ENCODE data around the gene IL25. TPM values are rescaled to one million over a fixed set of nuclear protein-coding genes. Genes with fewer than 3 reads are reported as not detected.
A peak's percentile ranks its signal among the peaks of the same experiment; 100 is the strongest.

IL25 gene
- total RNA-seq, 6 donors from 2014 or later = not detected

GRCh38 chr14:23349156-23349845 is 23.3 kb upstream of the IL25 start:
- ATAC-seq (ENCODE audit: low FRiP score in 2 of 2) (no peak), DNase-seq (no peak)
- H3K9me3 ChIP-seq = no peaks in the 10 kb centered on the region
- peaks cover 0 to 12% (median 1%) of the 10 kb centered on the region in 4 donors for H3K27me3 ChIP-seq
- no peak for TF ChIP-seq EP300 (IDR thresholded peaks at IDR 0.05)
- TF ChIP-seq POLR2AphosphoS5 (IDR thresholded peaks at IDR 0.05) = no peak
- TF ChIP-seq, protein P1, sequence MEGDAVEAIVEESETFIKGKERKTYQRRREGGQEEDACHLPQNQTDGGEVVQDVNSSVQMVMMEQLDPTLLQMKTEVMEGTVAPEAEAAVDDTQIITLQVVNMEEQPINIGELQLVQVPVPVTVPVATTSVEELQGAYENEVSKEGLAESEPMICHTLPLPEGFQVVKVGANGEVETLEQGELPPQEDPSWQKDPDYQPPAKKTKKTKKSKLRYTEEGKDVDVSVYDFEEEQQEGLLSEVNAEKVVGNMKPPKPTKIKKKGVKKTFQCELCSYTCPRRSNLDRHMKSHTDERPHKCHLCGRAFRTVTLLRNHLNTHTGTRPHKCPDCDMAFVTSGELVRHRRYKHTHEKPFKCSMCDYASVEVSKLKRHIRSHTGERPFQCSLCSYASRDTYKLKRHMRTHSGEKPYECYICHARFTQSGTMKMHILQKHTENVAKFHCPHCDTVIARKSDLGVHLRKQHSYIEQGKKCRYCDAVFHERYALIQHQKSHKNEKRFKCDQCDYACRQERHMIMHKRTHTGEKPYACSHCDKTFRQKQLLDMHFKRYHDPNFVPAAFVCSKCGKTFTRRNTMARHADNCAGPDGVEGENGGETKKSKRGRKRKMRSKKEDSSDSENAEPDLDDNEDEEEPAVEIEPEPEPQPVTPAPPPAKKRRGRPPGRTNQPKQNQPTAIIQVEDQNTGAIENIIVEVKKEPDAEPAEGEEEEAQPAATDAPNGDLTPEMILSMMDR (IDR thresholded peaks at IDR 0.05) = no peak
- no peak for TF ChIP-seq POLR2A (IDR thresholded peaks at IDR 0.05)
- peaks cover 6 to 22% (median 17%) of the 10 kb centered on the region in 4 donors for H3K4me1 ChIP-seq
- no peak overlapping the region for H3K4me3 ChIP-seq
- WGBS, 2 donors = 93 to 94% methylated on average over 8 of the region's 8 CpGs
- peaks cover 0 to 6% (median 0%) of the 10 kb centered on the region in 4 donors for H3K36me3 ChIP-seq
- no peak overlapping the region for H3K27ac ChIP-seq

GRCh38 chr14:23351681-23352505 is 20.7 kb upstream of the IL25 start:
- Histone ChIP-seq H3K27ac (peak overlapping the region in 2 of 4 donors; percentile 24 to 53), H3K27me3 (peaks cover 0 to 12% (median 1%) of the 10 kb centered on the region in 4 donors), H3K4me1 (peaks cover 6 to 22% (median 17%) of the 10 kb centered on the region in 4 donors), H3K36me3 (no peaks in the 10 kb centered on the region), H3K9me3 (no peaks in the 10 kb centered on the region), H3K4me3 (peak overlapping the region; percentile 63 to 77 (median 66))
- WGBS, 2 donors = 19 to 23% methylated on average over 16 to 24 of the region's 61 CpGs
- peak in 1 of 2 donors; percentile 84 for DNase-seq
- peak in 1 of 2 donors; percentile 38 for ATAC-seq (ENCODE audit: low FRiP score in 2 of 2)
- TF ChIP-seq EP300 (IDR thresholded peaks at IDR 0.05) (no peak), POLR2AphosphoS5 (IDR thresholded peaks at IDR 0.05) (no peak), POLR2A (IDR thresholded peaks at IDR 0.05) (no peak)
- TF ChIP-seq, protein P1 (IDR thresholded peaks at IDR 0.05) = no peak

- H3K27me3 ChIP-seq = peaks cover 0 to 12% (median 1%) of the 10 kb centered on the region in 4 donors
- ATAC-seq (ENCODE audit: low FRiP score in 2 of 2) (peak; percentile 67 to 92), DNase-seq (peak; percentile 63 to 89)
- 1 to 2% methylated on average over 7 to 35 of the region's 42 CpGs for WGBS, 2 donors
- peak within 1 kb of the TSS in 2 of 4 donors; percentile 24 to 53 for H3K27ac ChIP-seq
- no peaks in the 10 kb centered on the region for H3K9me3 ChIP-seq
- no peak for TF ChIP-seq EP300 (IDR thresholded peaks at IDR 0.05)
- TF ChIP-seq POLR2AphosphoS5 (IDR thresholded peaks at IDR 0.05) = peak in 1 of 2 donors; percentile 69
- peak in 2 of 4 donors; percentile 48 to 54 for TF ChIP-seq POLR2A (IDR thresholded peaks at IDR 0.05)
- H3K4me3 ChIP-seq = peak within 1 kb of the TSS; percentile 63 to 77 (median 66)
- H3K4me1 ChIP-seq = peaks cover 6 to 22% (median 17%) of the 10 kb centered on the region in 4 donors
- peaks cover 0 to 5% (median 0%) of the 10 kb centered on the region in 4 donors for H3K36me3 ChIP-seq
Observed at GRCh38 chr14:23352506-23353432, 19.8 kb upstream of the IL25 start, which contains the start of gene SLC22A17. Gene SLC22A17 (minus strand): TSS chr14:23352887.

DNA sequence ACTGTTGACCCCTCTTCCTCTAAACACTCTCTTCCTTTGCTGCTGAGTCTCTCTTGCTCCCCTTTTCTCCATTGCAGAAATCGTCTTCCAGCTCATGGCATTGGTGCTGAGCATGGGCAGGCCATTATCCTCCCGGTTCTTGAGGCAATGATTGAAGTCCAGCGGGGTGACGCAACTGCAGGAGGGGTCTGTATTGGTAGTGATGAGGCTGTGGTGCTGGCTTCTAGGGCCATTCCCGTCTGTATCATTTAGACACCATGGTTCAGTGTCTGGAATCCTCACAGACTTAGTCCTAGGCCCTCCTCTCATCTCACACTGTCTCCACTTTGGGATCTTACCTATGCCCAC is 19.2 kb upstream of the IL25 start:
- 67 to 77% methylated on average over 5 of the region's 5 CpGs for WGBS, 2 donors
- H3K9me3 ChIP-seq = no peaks in the 10 kb centered on the region
- peaks cover 6 to 22% (median 17%) of the 10 kb centered on the region in 4 donors for H3K4me1 ChIP-seq
- H3K27me3 ChIP-seq = peaks cover 0 to 12% (median 1%) of the 10 kb centered on the region in 4 donors
- no peak for TF ChIP-seq POLR2AphosphoS5 (IDR thresholded peaks at IDR 0.05)
- TF ChIP-seq, protein P1 (IDR thresholded peaks at IDR 0.05) = no peak
- TF ChIP-seq EP300 (IDR thresholded peaks at IDR 0.05) = no peak
- no peak for TF ChIP-seq POLR2A (IDR thresholded peaks at IDR 0.05)
- H3K4me3 ChIP-seq = no peak overlapping the region
- DNase-seq (no peak), ATAC-seq (ENCODE audit: low FRiP score in 2 of 2) (no peak)
- H3K27ac ChIP-seq = no peak overlapping the region
- H3K36me3 ChIP-seq = peaks cover 0 to 5% (median 0%) of the 10 kb centered on the region in 4 donors

All from upper lobe of left lung (tissue), 6 donors.